Hepatocyte (in vitro differentiated cells): ENCODE data around the gene PREX1.

Experiments used
- CTCF ChIP-seq: fragments of 200-600 bp; sonication (generic); IDR thresholded peaks from 2 replicates; pipeline ENCODE4 v1.5.1; 2016; ENCODE audit warnings: antibody characterized with exemption, mild to moderate bottlenecking; ENCODE audit not compliant: poor library complexity
- EZH2phosphoT487 ChIP-seq: fragments of 200-600 bp; sonication (generic); IDR thresholded peaks from one replicate; pipeline ENCODE4 v1.6.1; 2018; ENCODE audit warnings: antibody characterized with exemption, mild to moderate bottlenecking, low read depth, moderate library complexity; ENCODE audit not compliant: unreplicated experiment, severe bottlenecking

- no peak for TF ChIP-seq CTCF
- TF ChIP-seq EZH2phosphoT487: no peak
These were observed 1.1 kb upstream of the PREX1 start for GRCh38 chr20:48828734-48829460.
